Esophagus (tissue), 2 donors: Measurements from ENCODE around the gene OR4D1. TPM values are rescaled to one million over a fixed set of nuclear protein-coding genes. Genes with fewer than 3 reads are reported as not detected.

Source experiments
- H3K27ac ChIP-seq, 2 donors: one replicate each; pipeline ENCODE4 v1.5.1; 2013; ENCODE audit warnings: low read depth in 2 of 2, mild to moderate bottlenecking in 2 of 2, inconsistent platforms in 1 of 2, low read length in 1 of 2, moderate library complexity in 1 of 2
- H3K27me3 ChIP-seq, 2 donors: one replicate each; pipeline ENCODE4 v1.6.1; 2013; ENCODE audit warnings: low read length in 2 of 2, control low read depth in 1 of 2, mild to moderate bottlenecking in 1 of 2; ENCODE audit not compliant: insufficient read depth in 2 of 2, control insufficient read depth in 1 of 2
- H3K36me3 ChIP-seq, 2 donors: one replicate each; pipeline ENCODE4 v1.6.1; 2013; ENCODE audit warnings: low read length in 1 of 2; ENCODE audit not compliant: control insufficient read depth in 2 of 2, insufficient read depth in 2 of 2
- H3K4me1 ChIP-seq, 2 donors: one replicate each; pipeline ENCODE4 v1.6.1; 2013; ENCODE audit warnings: low read length in 1 of 2; ENCODE audit not compliant: control insufficient read depth in 2 of 2, insufficient read depth in 2 of 2
- H3K4me3 ChIP-seq, 2 donors: one replicate each; pipeline ENCODE4 v1.5.1; 2013; ENCODE audit warnings: low read length in 2 of 2, mild to moderate bottlenecking in 2 of 2, low read depth in 1 of 2, moderate library complexity in 1 of 2
- H3K9me3 ChIP-seq, 2 donors: one replicate each; pipeline ENCODE4 v1.6.1; 2013; ENCODE audit warnings: mild to moderate bottlenecking in 2 of 2, low read depth in 1 of 2, low read length in 1 of 2, moderate library complexity in 1 of 2; ENCODE audit not compliant: control insufficient read depth in 2 of 2, insufficient read depth in 1 of 2
- WGBS, 2 donors: extraction: QIAGEN DNeasy Blood & Tissue Kit; methylation state at CpG; one replicate each; pipeline ENCODE4 v1.1.7; 2013; 5-methylcytosine and 5-hydroxymethylcytosine counted together
- polyA plus RNA-seq, 2 donors: library from polyadenylated mRNA; stranded (reverse); fragments of 200-250 nt; gene quantifications; one replicate each; pipeline ENCODE4 v1.2.3, GENCODE V29; 2013
- donor health status: healthy with polysubstance abuse.
- donor health status: Bipolar disorder and iron deficiency.

Gene OR4D1
- polyA plus RNA-seq, 2 donors: under 0.01 TPM; not detected in 1

DNA sequence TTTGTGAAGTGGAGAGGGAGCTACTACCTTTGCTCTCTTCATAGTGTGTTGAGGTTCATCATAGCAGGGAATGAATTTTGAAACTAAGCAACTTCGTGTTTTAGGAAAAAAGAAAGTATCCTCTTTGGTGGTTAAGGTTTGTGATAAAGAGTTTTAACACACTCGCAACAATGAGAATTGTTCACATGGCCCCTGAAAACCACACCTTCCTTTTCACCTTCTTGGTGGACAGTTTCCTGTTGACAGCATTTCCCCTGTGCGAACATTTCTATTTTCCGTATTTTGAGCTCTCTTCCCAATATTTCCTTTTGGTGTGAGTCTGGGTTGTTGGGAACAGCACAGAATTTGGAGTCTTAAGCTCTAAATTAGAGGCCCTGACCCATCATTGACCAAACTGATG is 22.4 kb downstream of the OR4D1 start:
- Histone ChIP-seq H3K27ac (no peak overlapping the region), H3K4me3 (no peak overlapping the region), H3K9me3 (no peaks in the 10 kb centered on the region), H3K27me3 (peaks cover 0 to 2% of the 10 kb centered on the region in 2 donors), H3K36me3 (no peaks in the 10 kb centered on the region), H3K4me1 (no peaks in the 10 kb centered on the region)
- 64 to 66% methylated on average over 4 of the region's 4 CpGs for WGBS, 2 donors

DNA sequence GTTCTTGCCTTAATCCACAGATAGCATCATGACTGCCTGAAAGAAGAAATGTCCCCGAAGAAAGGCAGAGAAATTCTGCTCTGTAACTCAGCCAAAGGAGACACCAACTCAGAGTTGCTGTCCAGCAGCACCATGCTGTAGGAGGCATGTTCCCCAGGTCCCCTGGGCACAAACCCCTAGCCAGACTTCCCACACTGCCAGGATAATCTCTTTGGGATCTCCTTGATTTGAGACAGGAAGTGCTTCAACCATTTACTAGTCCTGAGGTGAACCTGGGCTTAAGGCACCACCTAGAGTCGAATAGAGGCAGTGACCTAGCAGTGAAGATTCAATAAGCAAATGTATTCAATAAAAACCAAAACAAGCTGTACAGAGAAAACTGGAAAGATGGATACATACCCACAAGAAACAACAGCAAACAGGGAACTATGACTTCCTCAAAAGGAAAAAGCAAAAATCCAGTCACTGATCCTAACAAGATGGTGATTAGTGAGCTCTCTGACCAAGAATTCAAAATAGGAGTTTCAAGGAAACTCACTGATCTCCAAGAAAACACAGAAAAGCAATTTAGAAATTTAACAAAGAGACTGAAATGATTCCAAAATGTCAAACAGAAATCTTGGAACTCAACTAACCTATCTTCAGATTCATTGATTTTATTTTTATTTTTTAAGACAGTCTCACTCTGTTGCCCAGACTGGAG is 24.3 kb downstream of the OR4D1 start:
- H3K4me3 ChIP-seq: no peak overlapping the region
- H3K9me3 ChIP-seq: no peaks in the 10 kb centered on the region
- H3K36me3 ChIP-seq: no peaks in the 10 kb centered on the region
- WGBS, 2 donors: 40 to 42% methylated on average over 2 of the region's 2 CpGs
- no peaks in the 10 kb centered on the region for H3K4me1 ChIP-seq
- H3K27ac ChIP-seq: no peak overlapping the region
- H3K27me3 ChIP-seq: peaks cover 0 to 2% of the 10 kb centered on the region in 2 donors

DNA sequence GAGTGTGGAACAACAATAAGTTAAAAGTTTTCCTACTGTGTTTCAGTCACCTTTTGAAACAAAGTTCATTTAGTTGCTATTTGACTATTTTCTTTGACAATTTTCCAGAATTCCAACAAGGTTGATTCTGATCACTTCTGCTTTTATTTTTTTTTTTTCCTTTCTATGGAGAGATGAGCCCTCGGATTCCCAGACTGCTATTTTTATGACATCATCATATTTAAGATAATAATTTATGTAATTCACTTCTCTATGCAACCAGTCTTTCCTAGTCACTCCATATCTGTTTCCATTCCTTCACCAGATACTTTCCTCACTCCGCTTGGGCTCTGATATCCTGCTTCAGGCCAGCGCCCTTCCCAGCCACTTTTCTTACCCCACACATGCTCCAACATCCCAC is 26.7 kb downstream of the OR4D1 start:
- H3K9me3 ChIP-seq: no peaks in the 10 kb centered on the region
- no peak overlapping the region for H3K4me3 ChIP-seq
- WGBS, 2 donors: 54 to 55% methylated on average over 3 of the region's 3 CpGs

DNA sequence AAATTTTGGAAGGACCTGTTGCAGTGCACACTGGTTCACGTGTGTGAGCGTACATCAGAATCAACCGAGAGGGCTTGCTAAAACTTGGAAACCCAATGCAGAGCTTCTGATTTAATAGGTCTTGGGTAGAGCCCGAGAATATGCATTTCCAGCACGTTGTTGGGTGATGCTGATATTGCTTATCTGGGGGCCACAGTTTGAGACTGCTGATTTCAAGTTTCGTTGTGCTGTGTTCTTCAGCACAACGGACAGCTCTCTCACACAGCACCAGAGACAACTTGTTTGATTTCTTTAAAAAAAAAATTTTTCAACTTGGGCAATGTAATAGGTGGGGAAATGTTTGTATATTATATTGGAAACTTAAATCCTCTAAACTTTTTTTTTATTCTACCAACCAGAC is 28.0 kb downstream of the OR4D1 start:
- H3K36me3 ChIP-seq: no peaks in the 10 kb centered on the region
- 39 to 40% methylated on average over 7 of the region's 7 CpGs for WGBS, 2 donors
- H3K27ac ChIP-seq: no peak overlapping the region
- peaks cover 0 to 2% of the 10 kb centered on the region in 2 donors for H3K27me3 ChIP-seq
- H3K9me3 ChIP-seq: no peaks in the 10 kb centered on the region
- H3K4me1 ChIP-seq: no peaks in the 10 kb centered on the region
- H3K4me3 ChIP-seq: no peak overlapping the region

More for the DNA sequence above, 26.7 kb downstream of the OR4D1 start:
- H3K4me1 ChIP-seq: no peaks in the 10 kb centered on the region
- H3K27ac ChIP-seq: no peak overlapping the region
- H3K36me3 ChIP-seq: no peaks in the 10 kb centered on the region
- H3K27me3 ChIP-seq: peaks cover 0 to 2% of the 10 kb centered on the region in 2 donors

DNA sequence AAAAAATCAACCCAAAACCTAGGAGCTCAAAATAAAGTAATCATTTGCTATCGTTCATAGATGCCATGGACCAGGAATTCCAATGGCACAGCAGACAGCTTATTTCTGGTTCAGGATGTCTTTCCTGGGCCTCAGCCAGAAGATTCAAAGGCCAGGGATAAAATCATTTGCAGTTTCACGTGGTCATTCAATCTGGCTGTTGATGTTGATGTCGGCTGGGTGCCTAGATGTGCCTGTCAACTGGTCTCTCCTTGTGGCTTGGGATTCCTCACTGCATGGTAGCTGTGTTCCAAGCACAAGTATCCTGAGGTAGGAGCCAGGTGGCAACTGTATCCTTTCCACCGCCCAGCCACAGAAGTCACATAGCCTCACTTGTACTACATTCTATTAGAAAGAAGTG is 33.6 kb downstream of the OR4D1 start:
- WGBS, 2 donors: 76 to 80% methylated on average over 4 of the region's 4 CpGs
- no peaks in the 10 kb centered on the region for H3K9me3 ChIP-seq
- no peaks in the 10 kb centered on the region for H3K36me3 ChIP-seq
- no peak overlapping the region for H3K27ac ChIP-seq
- no peak overlapping the region for H3K4me3 ChIP-seq
- peaks cover 0 to 2% of the 10 kb centered on the region in 2 donors for H3K4me1 ChIP-seq
- H3K27me3 ChIP-seq: no peaks in the 10 kb centered on the region

DNA sequence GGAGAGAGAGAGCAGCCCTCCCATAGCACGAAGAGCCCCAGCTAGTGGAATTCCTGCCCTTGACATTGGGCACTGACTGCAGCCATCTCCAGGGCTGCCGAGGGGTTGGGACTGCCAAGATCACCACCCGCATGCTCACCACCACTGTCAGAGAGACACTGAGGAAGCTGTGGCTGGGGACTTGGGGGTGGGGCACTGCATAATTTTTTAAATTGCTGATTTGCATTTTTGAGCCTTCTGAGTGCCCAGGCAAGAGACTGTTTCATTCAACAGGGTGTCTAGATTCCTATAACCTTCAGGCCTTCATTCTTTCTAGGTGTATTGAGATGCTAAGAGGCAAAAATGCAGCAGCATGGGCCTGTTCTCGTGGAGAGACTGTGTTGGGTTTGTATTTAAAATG is 35.3 kb downstream of the OR4D1 start:
- no peak overlapping the region for H3K27ac ChIP-seq
- no peaks in the 10 kb centered on the region for H3K36me3 ChIP-seq
- peaks cover 0 to 2% of the 10 kb centered on the region in 2 donors for H3K4me1 ChIP-seq
- no peaks in the 10 kb centered on the region for H3K9me3 ChIP-seq
- no peaks in the 10 kb centered on the region for H3K27me3 ChIP-seq
- 86 to 92% methylated on average over 4 of the region's 4 CpGs for WGBS, 2 donors
- H3K4me3 ChIP-seq: no peak overlapping the region

DNA sequence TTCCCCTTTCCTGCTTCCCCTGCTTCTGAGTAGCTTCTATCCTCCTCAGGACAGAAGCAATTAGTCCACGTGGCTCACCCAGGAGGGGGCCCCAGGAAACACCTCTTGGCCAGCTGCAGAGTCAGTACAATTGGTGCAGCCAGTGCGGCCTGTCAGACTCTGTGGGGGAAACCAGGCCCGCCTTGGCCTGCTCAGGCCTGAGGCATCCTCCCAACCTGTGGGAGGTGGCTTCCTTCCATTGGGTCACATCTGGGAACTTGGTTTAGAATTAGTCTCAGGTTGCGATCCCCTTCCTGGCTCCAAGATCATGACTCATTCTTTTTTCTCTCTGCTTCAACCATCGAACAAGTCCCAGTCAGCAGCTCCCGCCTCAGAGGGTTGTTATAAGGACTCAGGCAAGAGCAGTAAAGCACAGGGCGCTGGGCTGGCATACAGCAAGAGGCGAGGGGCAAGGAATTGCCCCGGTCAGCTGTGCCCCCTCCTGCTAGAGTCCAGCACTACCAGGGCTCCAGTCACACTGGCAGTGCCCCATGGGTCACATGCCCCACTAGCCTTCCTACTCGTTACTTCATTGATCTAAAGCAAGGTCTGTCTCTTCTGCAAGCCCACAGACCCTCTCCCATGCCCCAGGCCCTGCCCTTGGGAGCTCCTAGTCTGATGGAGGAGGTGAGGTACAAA is 36.3 kb downstream of the OR4D1 start:
- Histone ChIP-seq H3K27me3 (no peaks in the 10 kb centered on the region), H3K36me3 (no peaks in the 10 kb centered on the region), H3K9me3 (no peaks in the 10 kb centered on the region), H3K27ac (no peak overlapping the region), H3K4me1 (peaks cover 0 to 2% of the 10 kb centered on the region in 2 donors), H3K4me3 (no peak overlapping the region)
- WGBS, 2 donors: 41 to 54% methylated on average over 10 of the region's 10 CpGs

DNA sequence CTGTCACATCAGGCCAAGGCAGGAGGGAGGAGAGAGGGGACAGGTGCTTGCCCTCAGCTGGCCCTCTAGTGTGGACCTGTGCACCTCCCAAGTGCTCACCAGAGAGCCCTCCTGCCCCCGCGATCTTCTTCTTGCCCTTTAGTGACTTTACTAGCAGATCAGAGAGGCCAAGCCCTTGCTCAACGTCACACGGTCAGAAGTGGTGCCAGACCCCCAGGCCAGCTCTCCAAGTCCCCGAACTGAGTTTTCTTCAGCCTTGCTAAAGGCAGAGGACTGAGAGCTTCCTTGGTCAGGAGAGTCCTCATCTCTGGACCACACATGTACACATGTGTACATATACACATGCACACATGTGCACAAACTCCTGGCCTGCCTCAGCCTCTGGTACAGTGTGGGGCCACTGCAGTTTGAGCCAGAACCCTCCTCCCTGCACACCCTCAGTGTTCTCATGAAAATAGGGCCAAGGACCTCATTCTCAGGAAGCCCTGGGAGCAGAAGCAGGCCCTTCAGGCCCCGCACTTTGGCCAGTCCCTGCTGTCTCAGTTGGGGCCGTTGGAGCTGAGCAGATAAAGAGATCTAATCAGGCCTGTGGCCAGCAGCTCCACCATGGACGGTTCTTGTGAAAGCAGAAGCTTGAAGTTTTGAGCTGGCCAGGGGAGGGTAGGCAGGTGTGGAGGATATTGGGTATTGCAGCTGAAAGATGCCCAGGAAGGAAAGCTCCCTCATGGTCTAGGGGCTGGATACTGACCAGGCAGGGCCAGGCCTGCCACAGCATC is 37.0 kb downstream of the OR4D1 start:
- Histone ChIP-seq H3K27me3 (no peaks in the 10 kb centered on the region), H3K27ac (no peak overlapping the region), H3K4me1 (peaks cover 0 to 2% of the 10 kb centered on the region in 2 donors), H3K4me3 (no peak overlapping the region), H3K36me3 (no peaks in the 10 kb centered on the region), H3K9me3 (no peaks in the 10 kb centered on the region)
- 73 to 79% methylated on average over 8 of the region's 8 CpGs for WGBS, 2 donors

DNA sequence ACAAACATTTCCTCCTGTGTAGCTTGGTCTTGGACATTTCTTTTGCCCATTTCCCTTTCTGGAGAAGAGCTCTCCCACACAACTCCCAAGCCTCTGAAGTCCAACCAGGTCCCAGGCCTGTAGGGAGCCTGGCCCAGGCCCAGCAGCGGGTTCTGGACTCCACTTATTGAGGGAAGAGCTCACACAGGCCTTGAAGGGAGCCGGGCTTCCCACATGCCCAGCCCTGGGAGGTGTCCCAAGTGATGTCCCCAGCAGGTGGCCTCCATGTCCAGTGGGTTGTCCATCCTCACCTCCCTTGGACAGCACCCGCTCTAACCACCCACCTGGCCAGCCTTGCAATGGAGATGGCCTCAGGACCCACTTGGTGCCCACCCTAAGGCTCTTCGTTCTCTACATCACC is 38.4 kb downstream of the OR4D1 start:
- H3K9me3 ChIP-seq: no peaks in the 10 kb centered on the region
- peaks cover 0 to 2% of the 10 kb centered on the region in 2 donors for H3K4me1 ChIP-seq
- H3K27ac ChIP-seq: no peak overlapping the region
- no peaks in the 10 kb centered on the region for H3K27me3 ChIP-seq
- 86 to 92% methylated on average over 4 of the region's 4 CpGs for WGBS, 2 donors
- no peaks in the 10 kb centered on the region for H3K36me3 ChIP-seq
- no peak overlapping the region for H3K4me3 ChIP-seq
